AG09319 (cell line): ENCODE results near the gene CPA1.

ENCODE experiments used
- DNase-seq: peaks from one replicate; pipeline ENCODE4 v3.0.0-alpha.2; 2010; ENCODE audit warnings: low read depth; ENCODE audit errors: extremely low read depth
- CTCF ChIP-seq: IDR thresholded peaks from 2 replicates; pipeline ENCODE4 v1.5.1; 2011; ENCODE audit warnings: low read depth, mild to moderate bottlenecking, inconsistent platforms, low read length, moderate library complexity

CPA1 gene

DNA sequence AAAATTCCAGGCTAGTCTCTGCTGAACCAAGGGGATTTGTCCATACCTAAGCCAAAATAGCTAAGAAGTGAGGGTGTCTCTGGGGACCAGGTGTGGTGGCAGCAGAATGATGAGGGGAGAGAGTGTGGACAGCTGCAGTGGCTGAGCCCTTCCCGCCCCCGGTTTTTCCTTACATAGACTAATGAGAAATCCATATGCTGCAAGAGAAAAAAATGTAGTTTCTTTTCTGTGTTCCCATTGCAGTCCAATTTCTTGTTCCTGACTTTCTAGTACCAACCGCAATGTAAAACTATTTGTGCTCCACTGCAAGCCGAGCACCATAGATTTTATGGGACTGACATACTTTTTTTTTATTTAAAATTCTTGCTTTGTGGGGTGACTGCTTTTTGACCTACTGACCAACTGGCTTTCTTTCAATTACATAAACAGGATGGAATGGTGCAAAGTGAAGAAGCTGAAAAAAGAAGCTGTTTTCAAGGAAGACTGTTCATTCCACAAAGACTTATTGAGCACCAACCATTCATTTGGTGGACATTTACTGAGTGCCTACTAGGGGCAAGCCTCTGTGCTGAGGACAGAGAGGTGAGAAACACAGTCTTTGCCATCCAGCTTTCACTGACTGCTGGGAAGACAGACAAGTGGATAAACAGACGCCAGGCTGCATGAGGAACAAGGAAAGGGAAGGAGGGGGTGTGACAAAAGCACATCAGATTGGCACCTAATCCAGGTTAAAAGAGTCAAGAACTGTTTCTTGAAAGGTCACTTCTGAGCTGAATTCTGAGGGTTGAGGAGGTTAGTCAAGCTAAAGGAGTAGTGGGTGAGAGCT, 50.8 kb downstream of the CPA1 start:
- no peak for TF ChIP-seq CTCF
- DNase-seq, result no peak

DNA sequence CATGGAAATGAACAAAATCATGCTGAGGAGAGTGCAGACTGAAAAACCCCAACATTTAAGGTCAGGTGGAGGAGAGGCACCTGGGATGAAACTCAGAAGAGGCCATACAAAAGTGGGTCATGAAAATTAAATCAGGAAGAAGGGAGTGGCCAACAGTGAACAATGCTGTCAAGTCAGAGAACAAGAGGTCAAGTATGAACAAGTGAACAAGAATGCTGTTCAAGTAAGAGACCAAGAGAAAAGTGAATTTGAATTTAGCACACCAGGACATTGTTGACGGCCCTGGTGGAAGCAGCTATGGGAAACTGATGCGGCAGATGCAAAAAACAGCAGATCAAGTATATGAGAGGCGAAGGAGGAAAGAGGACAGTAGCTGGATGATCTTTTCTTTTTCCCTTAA, 52.6 kb downstream of the CPA1 start:
- no peak for TF ChIP-seq CTCF
- DNase-seq, result no peak

- DNase-seq, result no peak
- TF ChIP-seq CTCF, result no peak
These were observed 53.0 kb downstream of the CPA1 start for GRCh38 chr7:130433301-130433700.

GRCh38 chr7:130435311-130435854, 55.1 kb downstream of the CPA1 start:
- no peak for DNase-seq
- no peak for TF ChIP-seq CTCF

DNA sequence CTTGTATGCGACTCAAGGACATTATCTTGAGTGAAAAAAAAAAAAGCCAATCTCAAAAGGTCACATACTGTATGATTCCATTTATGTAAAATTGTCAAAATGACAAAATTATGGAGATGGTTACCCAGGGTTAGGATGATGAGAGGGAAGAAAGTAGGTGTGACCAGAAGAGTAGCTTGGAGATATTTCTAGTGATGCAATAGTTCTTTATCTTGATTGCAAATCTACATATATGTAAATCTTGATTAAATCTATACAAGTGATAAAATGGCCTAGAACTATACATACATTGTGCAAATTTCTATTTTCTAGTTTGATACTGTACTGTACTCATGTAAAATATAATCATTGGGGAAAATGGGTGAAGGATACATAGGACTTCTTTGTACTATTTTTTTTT, 56.0 kb downstream of the CPA1 start:
- TF ChIP-seq CTCF, result no peak
- DNase-seq, result no peak
